Transverse colon (tissue), 3 donors: Measurements from ENCODE around the gene GLIS1.

Source experiments
- CTCF ChIP-seq, 5 experiments: fragments of 200-600 bp in 3 of 5; fragments of 450-650 bp in 2 of 5; sonication (generic) in 3 of 5; IDR thresholded peaks; 1 replicate in 2 of 5; 2 replicates in 3 of 5; pipeline ENCODE4 v1.5.1; 2016 to 2017; ENCODE audit warnings: antibody characterized with exemption in 5 of 5, inconsistent platforms in 3 of 5, mild to moderate bottlenecking in 2 of 5, moderate library complexity in 1 of 5
- EP300 ChIP-seq: sonication (generic); formaldehyde crosslinking; IDR thresholded peaks from one replicate; pipeline ENCODE4 v1.6.1; 2017; ENCODE audit warnings: antibody characterized with exemption, low read depth
- POLR2A ChIP-seq: fragments of 450-650 bp; IDR thresholded peaks from one replicate; pipeline ENCODE4 v1.6.1; 2016; ENCODE audit warnings: antibody characterized with exemption, mild to moderate bottlenecking, moderate library complexity

- no peak for TF ChIP-seq CTCF (IDR thresholded peaks at IDR 0.05)
- no peak for TF ChIP-seq POLR2A
- no peak for TF ChIP-seq EP300
Measured at GRCh38 chr1:53519421-53519820, 219.5 kb downstream of the GLIS1 start.
